BJ (cell line): ENCODE data around the gene OR5V1. TPM values are rescaled to one million over a fixed set of nuclear protein-coding genes. Genes with fewer than 3 reads are reported as not detected.
"Not testable (repeated sequence)": the region's sequence is repeated elsewhere in the genome, so short reads cannot be mapped to it uniquely, and the experiment has no call there.

ENCODE experiments used
- CTCF ChIA-PET: fragments of 350-600 bp; formaldehyde crosslinking; extraction: SDS; loops from one replicate; lab custom pipeline; 2021; ENCODE audit warnings: antibody characterized with exemption, inconsistent platforms; lab: Yijun Ruan, JAX
- POLR2A ChIA-PET: fragments of 300-600 bp; sonication (Branson Sonifier 250); formaldehyde crosslinking; extraction: SDS; loops from one replicate; lab custom pipeline; 2021; ENCODE audit warnings: antibody characterized with exemption; lab: Charles Lee
- DNase-seq: peaks from one replicate; pipeline ENCODE4 v3.0.0-alpha.2; 2011; ENCODE audit warnings: low read depth
- H3K27me3 ChIP-seq: 2 replicates; pipeline ENCODE4 v1.6.0; 2011; ENCODE audit warnings: low read length; ENCODE audit not compliant: control insufficient read depth, insufficient read depth
- H3K36me3 ChIP-seq: 2 replicates; pipeline ENCODE4 v1.5.1; 2011; ENCODE audit warnings: low read length; ENCODE audit not compliant: control insufficient read depth, insufficient read depth
- H3K4me3 ChIP-seq: 2 replicates; pipeline ENCODE4 v1.5.1; 2011; ENCODE audit warnings: low read depth, mild to moderate bottlenecking, control low read depth, low read length
- CTCF ChIP-seq: IDR thresholded peaks from 2 replicates; pipeline ENCODE4 v1.5.1; 2011; ENCODE audit warnings: low read depth, mild to moderate bottlenecking, control low read depth, inconsistent platforms, low read length, moderate library complexity; ENCODE audit not compliant: insufficient read depth
- polyA plus RNA-seq: library from polyadenylated mRNA; depleted of rRNA; stranded (reverse); fragments of >200 nt; gene quantifications from 2 replicates; pipeline ENCODE4 v1.2.3, GENCODE V29; 2011

Gene OR5V1
- polyA plus RNA-seq, 1 experiment: not detected

- TF ChIP-seq CTCF: no peak
- H3K4me3 ChIP-seq: no peak overlapping the region
- no peaks in the 10 kb centered on the region for H3K27me3 ChIP-seq
- POLR2A ChIA-PET: no interaction called here
- DNase-seq: no peak
- no peaks in the 10 kb centered on the region for H3K36me3 ChIP-seq
- CTCF ChIA-PET: no interaction called here
These were observed 19.9 kb upstream of the OR5V1 start for GRCh38 chr6:29388533-29388932.

- no peaks in the 10 kb centered on the region for H3K27me3 ChIP-seq
- H3K4me3 ChIP-seq: no peak overlapping the region
- H3K36me3 ChIP-seq: no peaks in the 10 kb centered on the region
- DNase-seq: no peak
- ChIA-PET CTCF (no interaction called here), POLR2A (no interaction called here)
- no peak for TF ChIP-seq CTCF
These were observed 7.3 kb upstream of the OR5V1 start for GRCh38 chr6:29376003-29376402.

GRCh38 chr6:29375191-29375590 lies 6.5 kb upstream of the OR5V1 start, which contains the start of gene OR12D3:
OR12D3 (minus strand) TSS chr6:29375291; CDS start chr6:29375287, 4 bp downstream.
- no peak for TF ChIP-seq CTCF
- ChIA-PET CTCF (no interaction called here), POLR2A (no interaction called here)
- H3K36me3 ChIP-seq: no peaks in the 10 kb centered on the region
- no peak within 1 kb of the TSS for H3K4me3 ChIP-seq
- H3K27me3 ChIP-seq: no peaks in the 10 kb centered on the region
- no peak for DNase-seq

- ChIA-PET CTCF (no interaction called here), POLR2A (no interaction called here)
- no peak for TF ChIP-seq CTCF
- H3K27me3 ChIP-seq: no peaks in the 10 kb centered on the region
- H3K4me3 ChIP-seq: no peak overlapping the region
- no peak for DNase-seq
- no peaks in the 10 kb centered on the region for H3K36me3 ChIP-seq
These were observed 13.1 kb downstream of the OR5V1 start for GRCh38 chr6:29355603-29356002.

GRCh38 chr6:29354980-29355379 lies 13.7 kb downstream of the OR5V1 start:
- ChIA-PET CTCF (no interaction called here), POLR2A (no interaction called here)
- Histone ChIP-seq H3K27me3 (no peaks in the 10 kb centered on the region), H3K36me3 (no peaks in the 10 kb centered on the region), H3K4me3 (no peak overlapping the region)
- TF ChIP-seq CTCF: no peak
- DNase-seq: no peak

GRCh38 chr6:29349348-29349747 lies 19.3 kb downstream of the OR5V1 start:
- H3K36me3 ChIP-seq, H3K4me3 ChIP-seq, POLR2A ChIA-PET, CTCF ChIA-PET, H3K27me3 ChIP-seq, DNase-seq: not testable (repeated sequence)
